IMR-90 (cell line): ENCODE results near the gene PTPRN2. TPM values are rescaled to one million over a fixed set of nuclear protein-coding genes. Genes with fewer than 3 reads are reported as not detected.

Source experiments
- ATAC-seq: fragments of 200-7000 bp; cut with Tn5 transposase; 2 replicates; pipeline ENCODE4 v1.9.1; 2020; ENCODE audit warnings: low read depth, mild to moderate bottlenecking, moderate library complexity
- BruUV-seq: library from RNA; stranded (reverse); fragments of 400-500 nt; replicated peaks from 2 replicates; lab custom pipeline; 2021; lab: Mats Ljungman, UMichigan
- CTCF ChIA-PET: fragments of 300-600 bp; formaldehyde crosslinking; extraction: SDS; loops from one replicate; lab custom pipeline; 2021; ENCODE audit warnings: antibody characterized with exemption; lab: Yijun Ruan, JAX
- POLR2A ChIA-PET: fragments of 300-600 bp; sonication (Branson Sonifier 250); formaldehyde crosslinking; loops from one replicate; lab custom pipeline; 2022; ENCODE audit warnings: antibody characterized with exemption; ENCODE audit not compliant: unreplicated experiment; lab: Charles Lee
- DNase-seq: peaks from one replicate; pipeline ENCODE4 v3.0.0; 2013
- H2AFZ ChIP-seq: replicated peaks from 2 replicates; pipeline ENCODE3; 2013; ENCODE audit warnings: low read length, mild to moderate bottlenecking; ENCODE audit not compliant: poor library complexity
- H2AK5ac ChIP-seq: 2 replicates; pipeline ENCODE4 v1.6.1; 2013; ENCODE audit warnings: low read depth, low read length, inconsistent platforms
- H2AK9ac ChIP-seq: replicated peaks from 2 replicates; pipeline ENCODE3; 2013; ENCODE audit warnings: mild to moderate bottlenecking, low read depth, low read length, moderate library complexity; ENCODE audit not compliant: poor library complexity
- H2BK120ac ChIP-seq: 2 replicates; pipeline ENCODE4 v1.6.1; 2013; ENCODE audit warnings: low read depth, low read length, inconsistent platforms
- H2BK15ac ChIP-seq: 3 replicates; pipeline ENCODE4 v1.6.1; 2013; ENCODE audit warnings: low read depth, low read length, inconsistent platforms
- H2BK20ac ChIP-seq: 2 replicates; pipeline ENCODE4 v1.6.1; 2013; ENCODE audit warnings: low read depth, mild to moderate bottlenecking, inconsistent platforms, low read length, moderate library complexity
- H2BK5ac ChIP-seq: 2 replicates; pipeline ENCODE4 v1.6.1; 2013; ENCODE audit warnings: mild to moderate bottlenecking, low read depth, low read length, inconsistent platforms; ENCODE audit not compliant: poor library complexity, severe bottlenecking
- H3K14ac ChIP-seq: replicated peaks from 2 replicates; pipeline ENCODE4 v1.6.1; 2013; ENCODE audit warnings: low read depth, low read length, inconsistent platforms
- H3K18ac ChIP-seq: 2 replicates; pipeline ENCODE4 v1.6.1; 2013; ENCODE audit warnings: low read depth, low read length, control low read depth
- H3K23ac ChIP-seq: 2 replicates; pipeline ENCODE4 v1.6.1; 2013; ENCODE audit warnings: low read depth, low read length, inconsistent platforms
- H3K27ac ChIP-seq: 2 replicates; pipeline ENCODE4 v1.5.1; 2013; ENCODE audit warnings: mild to moderate bottlenecking, control low read depth, low read length; ENCODE audit not compliant: insufficient read depth
- H3K27me3 ChIP-seq: 2 replicates; pipeline ENCODE4 v1.6.1; 2013; ENCODE audit warnings: low read length; ENCODE audit not compliant: control insufficient read depth, insufficient read depth
- H3K36me3 ChIP-seq: 2 replicates; pipeline ENCODE4 v1.6.1; 2013; ENCODE audit warnings: low read length, mixed read lengths; ENCODE audit not compliant: control insufficient read depth, insufficient read depth
- H3K4ac ChIP-seq: 2 replicates; pipeline ENCODE4 v1.6.1; 2013; ENCODE audit warnings: low read depth, low read length, inconsistent platforms
- H3K4me1 ChIP-seq: 2 replicates; pipeline ENCODE4 v1.6.1; 2013; ENCODE audit warnings: low read length, mixed read lengths; ENCODE audit not compliant: control insufficient read depth, insufficient read depth
- H3K4me2 ChIP-seq: 2 replicates; pipeline ENCODE4 v1.6.1; 2013; ENCODE audit warnings: low read depth, mild to moderate bottlenecking, control low read depth, low read length, moderate library complexity
- H3K4me3 ChIP-seq: 2 replicates; pipeline ENCODE4 v1.5.1; 2013; ENCODE audit warnings: low read depth, mild to moderate bottlenecking, control low read depth, low read length, moderate library complexity; ENCODE audit not compliant: insufficient read depth
- H3K56ac ChIP-seq: 2 replicates; pipeline ENCODE4 v1.6.1; 2013; ENCODE audit warnings: low read length, inconsistent platforms; ENCODE audit not compliant: insufficient read depth; ENCODE audit errors: extremely low read depth
- H3K79me1 ChIP-seq, 2 experiments: 2 replicates each; pipeline ENCODE4 v1.6.1; 2013; ENCODE audit warnings: low read length in 2 of 2, inconsistent platforms in 1 of 2, low read depth in 1 of 2
- H3K9ac ChIP-seq: 2 replicates; pipeline ENCODE4 v1.6.1; 2013; ENCODE audit warnings: low read depth, low read length, control low read depth
- H3K9me1 ChIP-seq: 2 replicates; pipeline ENCODE4 v1.6.1; 2013; ENCODE audit warnings: low read length, inconsistent platforms; ENCODE audit not compliant: insufficient read depth
- H3K9me3 ChIP-seq: 2 replicates; pipeline ENCODE4 v1.6.1; 2013; ENCODE audit warnings: low read length; ENCODE audit not compliant: control insufficient read depth, insufficient read depth
- H4K20me1 ChIP-seq: 2 replicates; pipeline ENCODE4 v1.6.1; 2013; ENCODE audit warnings: low read length, inconsistent platforms; ENCODE audit not compliant: insufficient read depth
- H4K5ac ChIP-seq: 2 replicates; pipeline ENCODE4 v1.6.1; 2013; ENCODE audit warnings: mild to moderate bottlenecking, low read depth, low read length, control low read depth
- H4K8ac ChIP-seq, 2 experiments: 2 replicates each; pipeline ENCODE4 v1.6.1; 2013; ENCODE audit warnings: low read depth in 2 of 2, low read length in 2 of 2, control low read depth in 1 of 2, inconsistent platforms in 1 of 2
- H4K91ac ChIP-seq: 2 replicates; pipeline ENCODE4 v1.6.1; 2013; ENCODE audit warnings: low read depth, low read length, inconsistent platforms; ENCODE audit not compliant: insufficient read depth
- CEBPB ChIP-seq: IDR thresholded peaks from 2 replicates; pipeline ENCODE4 v1.6.1; 2012; ENCODE audit warnings: low read depth, low read length, improper control_type of control experiment
- CHD1 ChIP-seq: IDR thresholded peaks from 2 replicates; pipeline ENCODE4 v1.6.1; 2012; ENCODE audit warnings: low read depth, low read length, improper control_type of control experiment
- ELK1 ChIP-seq: fragments of 150-350 bp; IDR thresholded peaks from 2 replicates; pipeline ENCODE4 v1.6.1; 2016; ENCODE audit warnings: low read depth, mild to moderate bottlenecking, low read length, moderate library complexity, borderline replicate concordance
- MAFK ChIP-seq: IDR thresholded peaks from 2 replicates; pipeline ENCODE4 v1.6.1; 2012; ENCODE audit warnings: low read depth, low read length, improper control_type of control experiment
- MAZ ChIP-seq: IDR thresholded peaks from 2 replicates; pipeline ENCODE4 v1.6.1; 2012; ENCODE audit warnings: low read depth, mild to moderate bottlenecking, low read length, improper control_type of control experiment, moderate library complexity, borderline replicate concordance
- MXI1 ChIP-seq: IDR thresholded peaks from 2 replicates; pipeline ENCODE4 v1.6.1; 2012; ENCODE audit warnings: low read depth, mild to moderate bottlenecking, low read length, moderate library complexity, borderline replicate concordance
- RAD21 ChIP-seq: IDR thresholded peaks from 2 replicates; pipeline ENCODE4 v1.6.1; 2012; ENCODE audit warnings: low read length, improper control_type of control experiment
- WGBS, 2 experiments: methylation state at CpG; one replicate each; pipeline versions ENCODE4 v1.1.5 to v1.1.7; 2013; ENCODE audit warnings: missing lambda C conversion rate in 2 of 2; ENCODE audit not compliant: insufficient read length in 1 of 2; ENCODE audit errors: extremely low coverage in 2 of 2; 5-methylcytosine and 5-hydroxymethylcytosine counted together
- dilution Hi-C: fragments of 300-500 bp; cut with HindIII; formaldehyde crosslinking; loops from one replicate; pipeline ENCODE4 v1.14.3; 2018; ENCODE audit warnings: low sequenced_read_pairs; ENCODE audit not compliant: unreplicated experiment
- in situ Hi-C: fragments of 300-500 bp; cut with MboI; formaldehyde crosslinking; loops from 3 replicates; pipeline ENCODE4 v1.14.3; 2019; ENCODE audit warnings: low sequenced_read_pairs, inconsistent platforms, mixed read lengths
- intact Hi-C: fragments of 100-400 bp; cut with micrococcal nuclease; formaldehyde crosslinking; loops from 2 replicates; pipeline ENCODE4 v1.10.0; 2022
- polyA plus RNA-seq, 3 experiments: library from polyadenylated mRNA; depleted of rRNA; stranded (reverse); fragments of >200 nt; gene quantifications; 2 replicates each; pipeline ENCODE4 v1.2.3, GENCODE V29; 2012; ENCODE audit warnings: low replicate concordance in 1 of 3
- total RNA-seq: library from RNA; depleted of rRNA; stranded (reverse); fragments of >200 nt; gene quantifications from 2 replicates; pipeline ENCODE4 v1.2.3, GENCODE V29; 2012

Gene PTPRN2
- total and polyA plus RNA-seq, 2 of the 4 experiments (the other 2 are of a cell fraction): 0.03 TPM; not detected in 1

DNA sequence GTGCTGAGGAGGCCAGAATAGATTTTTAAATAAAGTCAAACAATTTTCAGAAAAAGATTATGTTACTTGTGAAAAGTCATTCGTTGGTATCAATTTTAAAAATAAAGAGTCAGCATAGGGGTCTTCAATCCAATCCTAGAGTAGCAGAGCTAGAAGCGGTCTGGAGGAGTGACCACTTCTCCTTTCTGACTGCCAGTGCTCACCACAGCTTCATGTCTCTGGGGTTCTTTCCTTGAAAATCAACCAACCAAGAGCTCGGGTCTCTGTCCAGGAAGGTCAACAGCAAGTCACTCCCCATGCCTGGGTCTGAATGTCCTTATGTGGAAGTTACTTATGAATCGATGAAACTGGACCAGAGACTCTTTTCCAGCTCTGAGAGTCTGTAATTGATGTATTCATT lies 14.3 kb downstream of the PTPRN2 start:
- Histone ChIP-seq H2BK20ac (no peak overlapping the region), H4K91ac (no peak overlapping the region), H3K36me3 (no peaks in the 10 kb centered on the region), H3K23ac (no peak overlapping the region), H2AK9ac (no peak overlapping the region), H3K4ac (no peak overlapping the region), H3K4me3 (no peak overlapping the region), H3K4me2 (no peak overlapping the region), H4K5ac (no peak overlapping the region), H3K79me1 (no peaks in the 10 kb centered on the region), H3K18ac (no peak overlapping the region), H3K14ac (no peak overlapping the region), H2AK5ac (no peak overlapping the region), H3K9ac (no peak overlapping the region), H2BK120ac (no peak overlapping the region), H3K27ac (no peak overlapping the region), H4K20me1 (no peaks in the 10 kb centered on the region), H3K56ac (no peak overlapping the region), H4K8ac (no peak overlapping the region), H3K9me3 (no peaks in the 10 kb centered on the region), H2AFZ (no peak overlapping the region), H3K9me1 (no peaks in the 10 kb centered on the region), H2BK5ac (no peak overlapping the region), H3K4me1 (no peaks in the 10 kb centered on the region), H3K27me3 (no peaks in the 10 kb centered on the region), H2BK15ac (no peak overlapping the region)
- intact Hi-C loops: no loop called here
- WGBS, 2 experiments: no CpG with 5 or more reads among the region's 4 CpGs
- no TSS peak for BruUV-seq
- TF ChIP-seq MAFK: no peak
- TF ChIP-seq MAZ: no peak
- no peak for TF ChIP-seq CHD1
- TF ChIP-seq MXI1: no peak
- no peak for TF ChIP-seq RAD21
- no peak for TF ChIP-seq CEBPB
- no peak for TF ChIP-seq ELK1
- in situ Hi-C loops: no loop called here
- no peak for DNase-seq
- POLR2A ChIA-PET: no interaction called here
- dilution Hi-C loops: no loop called here
- CTCF ChIA-PET: no interaction called here
- no peak for ATAC-seq
